Measurements from ENCODE around the gene LYVE1.
"Not testable (repeated sequence)": the region's sequence is repeated elsewhere in the genome, so short reads cannot be mapped to it uniquely, and the experiment has no call there.

Gene LYVE1

GRCh38 chr11:10568486-10568941 is at the start of gene LYVE1:
LYVE1 (minus strand) TSS chr11:10568665; CDS start chr11:10568532, 133 bp downstream.
- no peak for DNase-seq (ENCODE audit: low read depth)

- no peak for DNase-seq (ENCODE audit: low read depth)
Measured at GRCh38 chr11:10617551-10617950, 49.1 kb upstream of the LYVE1 start.

- no peak for DNase-seq (ENCODE audit: low read depth)
Measured at GRCh38 chr11:10611979-10612862, 43.8 kb upstream of the LYVE1 start.

GRCh38 chr11:10609636-10610035 is 41.2 kb upstream of the LYVE1 start:
- DNase-seq (ENCODE audit: low read depth), result no peak

GRCh38 chr11:10608584-10608983 is 40.1 kb upstream of the LYVE1 start:
- no peak for DNase-seq (ENCODE audit: low read depth)

GRCh38 chr11:10607462-10608132 is 39.1 kb upstream of the LYVE1 start:
- no peak for DNase-seq (ENCODE audit: low read depth)

GRCh38 chr11:10606536-10607208 is 38.2 kb upstream of the LYVE1 start:
- peak; percentile 73 for DNase-seq (ENCODE audit: low read depth)

- peak; percentile 71 for DNase-seq (ENCODE audit: low read depth)
Measured at GRCh38 chr11:10605941-10606381, 37.5 kb upstream of the LYVE1 start.

GRCh38 chr11:10604798-10605197 is 36.3 kb upstream of the LYVE1 start:
- no peak for DNase-seq (ENCODE audit: low read depth)

- peak; percentile 73 for DNase-seq (ENCODE audit: low read depth)
Measured at GRCh38 chr11:10604340-10604748, 35.9 kb upstream of the LYVE1 start.

- no peak for DNase-seq (ENCODE audit: low read depth)
Measured at GRCh38 chr11:10603721-10604297, 35.3 kb upstream of the LYVE1 start.

GRCh38 chr11:10602945-10603344 is 34.5 kb upstream of the LYVE1 start:
- DNase-seq (ENCODE audit: low read depth), result no peak

GRCh38 chr11:10602366-10602765 is 33.9 kb upstream of the LYVE1 start:
- no peak for DNase-seq (ENCODE audit: low read depth)

- no peak for DNase-seq (ENCODE audit: low read depth)
Measured at GRCh38 chr11:10601837-10602236, 33.4 kb upstream of the LYVE1 start.

- no peak for DNase-seq (ENCODE audit: low read depth)
Measured at GRCh38 chr11:10600570-10601248, 32.2 kb upstream of the LYVE1 start.

- peak; percentile 38 for DNase-seq (ENCODE audit: low read depth)
Measured at GRCh38 chr11:10599388-10600175, 31.1 kb upstream of the LYVE1 start.

- DNase-seq (ENCODE audit: low read depth), result no peak
Measured at GRCh38 chr11:10598816-10599215, 30.4 kb upstream of the LYVE1 start.

- DNase-seq (ENCODE audit: low read depth), result no peak
Measured at GRCh38 chr11:10597877-10598351, 29.4 kb upstream of the LYVE1 start.

- not testable (repeated sequence) for DNase-seq (ENCODE audit: low read depth)
Measured at GRCh38 chr11:10595840-10596239, 27.4 kb upstream of the LYVE1 start.

- no peak for DNase-seq (ENCODE audit: low read depth)
Measured at GRCh38 chr11:10594407-10594806, 25.9 kb upstream of the LYVE1 start.

GRCh38 chr11:10592331-10592730 is 23.9 kb upstream of the LYVE1 start:
- DNase-seq (ENCODE audit: low read depth), result peak; percentile 95
